Urothelium cell line (cell line): ENCODE data around the gene BCKDHB.
A peak's percentile ranks its signal among the peaks of the same experiment; 100 is the strongest.

Source experiments
- DNase-seq: peaks from one replicate; pipeline ENCODE4 v3.0.0; 2011; ENCODE audit warnings: low spot score, mixed read lengths
- FAIRE-seq: peaks from 2 replicates; lab custom pipeline; 2011; peaks lifted over from hg19 to GRCh38; lab: Jason Lieb, UNC

BCKDHB gene

DNA sequence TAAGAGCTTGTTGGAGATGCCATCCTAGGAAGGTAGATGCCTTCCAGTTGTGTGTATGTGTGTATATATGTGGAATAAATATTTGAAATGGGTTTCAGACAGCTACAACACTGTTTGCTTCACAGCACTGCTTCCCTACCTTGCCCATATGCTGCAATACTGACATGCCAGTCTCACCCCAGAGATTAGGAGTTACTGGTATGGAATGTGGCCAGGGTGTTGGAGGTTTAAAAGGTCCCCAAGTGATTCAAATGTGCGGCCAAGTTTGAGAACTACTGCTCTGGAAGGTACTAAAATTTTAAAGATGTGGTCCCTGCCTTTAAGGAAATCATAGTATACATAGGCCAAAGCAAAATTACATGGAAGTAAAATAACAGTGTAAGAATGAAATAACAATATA, 39.5 kb downstream of the BCKDHB start:
- FAIRE-seq (no peak), DNase-seq (no peak)

DNA sequence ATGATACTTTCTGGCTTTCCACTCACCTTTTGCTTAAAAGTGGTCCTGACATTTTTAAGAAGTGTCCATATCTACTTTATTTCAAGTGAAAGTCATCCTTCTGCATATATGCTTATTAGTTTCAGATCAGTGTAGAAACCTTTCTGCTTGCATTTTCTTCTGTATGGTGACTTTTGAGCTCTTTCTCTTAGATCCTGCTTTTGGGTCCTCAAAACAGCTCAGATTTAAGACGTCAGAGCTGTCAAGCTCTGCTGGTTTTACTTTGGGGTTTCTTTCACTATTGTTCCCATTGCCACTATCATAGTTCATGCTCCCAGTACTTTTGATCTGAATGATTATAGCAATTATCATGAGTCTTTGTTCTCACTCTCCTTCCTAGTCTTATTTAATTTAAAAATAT, 41.7 kb downstream of the BCKDHB start:
- FAIRE-seq = no peak
- DNase-seq = no peak

DNA sequence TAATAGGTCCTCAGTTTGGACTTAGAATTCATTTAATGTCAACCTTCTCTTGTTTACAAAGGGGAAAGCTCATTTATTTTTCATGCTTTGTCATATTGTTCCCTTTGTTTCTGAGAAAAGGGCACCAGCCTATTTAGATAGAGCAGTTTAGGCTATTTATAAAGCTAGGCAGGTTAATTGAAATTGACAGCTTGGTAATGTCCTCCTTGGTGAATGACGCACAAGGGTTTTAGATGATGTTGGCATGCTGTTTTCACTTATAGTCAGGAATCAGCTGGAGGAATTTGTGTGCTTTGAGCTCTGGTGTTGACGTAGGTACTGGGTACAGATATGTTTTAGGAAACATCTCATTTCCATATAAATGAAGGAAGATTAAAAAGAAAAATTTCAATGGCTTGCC, 45.2 kb downstream of the BCKDHB start:
- DNase-seq (no peak), FAIRE-seq (no peak)

DNA sequence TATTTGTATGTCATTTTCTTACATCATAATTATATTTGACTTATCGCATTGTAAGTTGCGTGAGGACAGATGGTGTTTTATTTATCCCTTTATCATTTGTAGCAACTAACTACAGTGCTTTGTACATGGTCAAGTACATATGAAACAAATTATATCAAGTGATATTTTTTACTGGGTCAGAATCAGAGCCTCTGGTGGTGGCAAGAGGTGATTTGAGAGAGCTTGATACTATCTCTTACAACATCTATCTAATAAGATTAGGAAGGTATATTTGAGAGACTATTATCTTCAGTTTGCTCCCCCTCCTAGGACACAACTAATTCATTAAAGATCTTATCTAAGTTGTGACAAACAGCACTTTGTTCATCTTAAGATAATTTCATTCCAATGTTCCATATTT, 47.7 kb downstream of the BCKDHB start:
- no peak for FAIRE-seq
- DNase-seq = no peak

DNA sequence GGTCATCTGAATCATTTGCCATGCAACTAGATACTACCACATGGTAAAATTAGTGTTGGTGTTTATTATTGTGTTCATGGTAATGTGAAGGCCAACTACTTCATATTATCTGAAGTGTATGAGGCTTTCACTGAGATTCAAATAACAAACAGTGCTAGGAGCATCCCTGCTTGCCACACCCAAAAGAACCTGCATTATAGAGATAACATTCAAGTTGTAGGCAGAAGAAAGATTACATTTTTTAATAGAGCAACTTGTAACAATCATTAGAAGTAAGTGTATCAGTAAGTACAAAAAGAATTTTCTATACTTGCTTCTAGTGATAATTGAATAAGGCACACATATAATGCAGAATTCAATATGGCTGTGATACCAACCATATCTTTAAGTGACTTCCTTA, 49.8 kb downstream of the BCKDHB start:
- DNase-seq = no peak
- no peak for FAIRE-seq

DNA sequence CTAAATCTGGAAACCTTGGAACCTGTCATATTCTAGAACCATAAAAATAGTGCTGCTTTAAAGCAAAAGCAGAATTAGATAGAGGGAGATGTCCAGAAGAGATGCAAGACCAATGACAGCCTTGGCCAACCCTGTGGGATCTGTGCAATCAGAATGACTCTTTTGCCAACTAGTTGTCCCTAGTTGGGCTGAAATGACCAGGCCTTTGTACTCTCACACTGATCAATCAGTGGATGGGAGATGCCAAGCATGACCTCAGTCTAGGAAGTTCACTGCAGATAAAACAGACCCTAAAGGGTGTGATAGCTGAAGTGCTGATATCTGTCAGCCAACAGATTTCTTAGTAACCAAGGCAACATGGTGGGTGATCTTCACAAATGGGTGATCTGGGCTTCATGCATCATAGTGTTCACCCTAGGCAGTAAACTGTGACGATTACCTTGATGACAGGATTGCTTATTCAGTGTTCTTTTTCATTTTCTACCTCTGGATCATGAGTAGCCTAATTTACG, 52.1 kb downstream of the BCKDHB start:
- DNase-seq (no peak), FAIRE-seq (no peak)

DNA sequence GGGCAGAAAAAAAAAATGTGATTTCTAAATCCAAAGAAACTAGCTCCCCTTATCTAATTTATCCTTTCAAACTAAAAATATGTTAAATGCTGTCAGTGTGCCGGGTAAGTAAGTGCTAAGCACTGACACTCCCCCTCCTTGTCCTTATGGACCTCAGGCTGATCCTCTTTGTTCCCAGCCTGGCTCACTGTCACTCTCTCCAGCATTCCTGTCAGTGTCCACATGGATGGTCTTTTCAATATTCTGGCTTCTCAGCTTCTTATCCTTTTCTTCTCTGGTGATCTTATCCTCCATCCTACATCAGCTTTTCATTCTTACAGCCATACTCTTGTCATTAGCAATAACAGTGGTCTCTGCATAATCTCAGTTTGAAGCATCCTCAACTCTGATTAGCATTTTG, 55.0 kb downstream of the BCKDHB start:
- FAIRE-seq = no peak

DNA sequence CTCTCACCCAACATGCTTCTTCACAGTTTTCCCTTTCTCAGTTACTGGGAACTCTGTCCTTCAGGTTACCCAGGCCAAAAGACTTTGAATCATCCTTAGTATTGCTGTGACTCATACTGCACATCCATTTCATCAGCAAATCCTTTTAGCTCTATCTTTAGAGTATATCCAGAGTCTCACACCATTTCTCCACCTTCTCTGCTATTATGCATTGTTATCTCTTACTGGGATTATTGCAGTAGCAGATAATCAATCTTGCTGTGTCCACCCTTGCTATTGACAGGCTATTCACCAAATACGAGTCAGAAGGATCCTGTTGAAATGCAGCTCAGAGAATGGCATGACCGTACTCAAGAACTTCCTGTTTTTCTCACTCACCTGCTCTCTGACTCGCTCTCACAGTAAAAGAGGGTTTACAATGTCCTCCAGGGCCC, 57.3 kb downstream of the BCKDHB start:
- FAIRE-seq (no peak), DNase-seq (peak; percentile 25)

More for the DNA sequence above, 55.0 kb downstream of the BCKDHB start:
- no peak for DNase-seq

DNA sequence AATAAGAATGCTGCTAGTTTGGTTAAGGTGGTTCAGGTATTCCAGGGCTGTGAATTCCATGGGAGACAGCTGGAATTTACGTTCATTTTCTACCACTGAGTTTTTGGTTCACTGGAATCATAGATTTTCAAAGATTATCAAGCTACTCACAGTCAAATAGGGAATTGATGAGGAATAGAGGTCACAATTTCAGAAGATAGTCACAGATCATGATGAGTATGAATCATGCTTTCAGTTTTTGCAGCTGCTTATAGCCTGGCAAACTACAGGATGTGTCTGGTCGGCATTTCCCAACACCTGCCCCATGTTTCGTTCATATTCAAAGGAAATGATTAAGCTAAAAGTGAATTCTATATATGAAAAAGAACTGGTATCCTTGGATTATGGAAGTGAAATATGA, 58.7 kb downstream of the BCKDHB start:
- FAIRE-seq = no peak

DNA sequence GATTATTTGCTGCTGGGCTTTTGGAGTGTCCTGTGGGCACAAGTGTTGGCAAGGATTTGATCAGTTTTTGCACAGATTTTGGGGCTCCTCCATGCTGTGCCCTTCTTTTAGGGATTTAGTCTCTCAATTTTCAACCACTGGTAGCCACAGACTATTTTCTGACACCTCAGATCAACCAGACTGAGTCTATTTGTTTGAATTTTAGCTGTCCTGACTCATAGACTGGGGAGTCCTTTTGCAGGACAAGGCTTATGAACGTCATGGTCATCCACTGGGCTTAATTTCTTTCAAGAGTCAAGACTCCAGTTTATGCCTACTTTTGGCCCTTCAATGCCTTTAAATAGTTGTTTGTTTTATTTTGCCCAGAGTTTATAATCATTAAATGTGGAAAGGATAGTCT, 59.3 kb downstream of the BCKDHB start:
- FAIRE-seq = no peak
- no peak for DNase-seq

More for the DNA sequence above, 58.7 kb downstream of the BCKDHB start:
- DNase-seq = no peak

DNA sequence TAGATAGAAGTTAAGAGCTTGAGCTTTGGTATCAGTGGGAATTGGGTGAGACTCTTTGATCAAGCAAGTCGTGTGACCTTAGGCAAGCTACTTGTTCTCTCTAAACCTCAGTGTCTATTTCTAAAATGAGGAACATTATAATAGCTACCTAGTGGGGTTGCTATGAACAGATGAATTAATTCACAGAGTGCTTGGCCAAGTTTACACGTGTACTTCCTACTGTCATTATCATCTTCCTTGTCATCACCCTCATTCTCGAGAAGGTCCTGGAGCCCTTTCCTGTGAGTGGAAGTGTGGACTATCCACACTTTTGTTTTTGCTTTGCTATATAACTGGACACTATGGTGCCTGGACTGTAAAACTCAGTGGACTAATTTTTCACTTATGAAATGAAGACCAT, 64.0 kb downstream of the BCKDHB start:
- FAIRE-seq (no peak), DNase-seq (no peak)

DNA sequence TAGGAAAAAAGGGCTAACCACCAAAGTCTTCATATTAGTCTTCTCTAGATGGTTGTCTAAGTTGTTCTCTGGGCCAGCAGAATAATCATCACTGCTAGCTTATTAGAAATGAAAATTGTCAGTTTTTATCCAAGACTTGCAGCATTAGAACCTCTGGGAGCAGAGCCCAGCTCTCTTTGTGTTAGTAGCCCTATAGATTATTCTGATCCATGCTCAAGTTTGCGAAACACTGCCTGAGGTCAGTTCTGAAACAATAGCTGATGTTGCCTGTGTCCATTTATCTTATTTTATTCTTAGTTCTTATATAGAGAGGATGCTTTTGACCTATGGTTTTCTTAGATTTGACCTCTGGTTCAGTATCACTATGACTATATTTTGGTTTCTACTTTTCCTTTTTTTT, 66.9 kb downstream of the BCKDHB start:
- DNase-seq (no peak), FAIRE-seq (no peak)

DNA sequence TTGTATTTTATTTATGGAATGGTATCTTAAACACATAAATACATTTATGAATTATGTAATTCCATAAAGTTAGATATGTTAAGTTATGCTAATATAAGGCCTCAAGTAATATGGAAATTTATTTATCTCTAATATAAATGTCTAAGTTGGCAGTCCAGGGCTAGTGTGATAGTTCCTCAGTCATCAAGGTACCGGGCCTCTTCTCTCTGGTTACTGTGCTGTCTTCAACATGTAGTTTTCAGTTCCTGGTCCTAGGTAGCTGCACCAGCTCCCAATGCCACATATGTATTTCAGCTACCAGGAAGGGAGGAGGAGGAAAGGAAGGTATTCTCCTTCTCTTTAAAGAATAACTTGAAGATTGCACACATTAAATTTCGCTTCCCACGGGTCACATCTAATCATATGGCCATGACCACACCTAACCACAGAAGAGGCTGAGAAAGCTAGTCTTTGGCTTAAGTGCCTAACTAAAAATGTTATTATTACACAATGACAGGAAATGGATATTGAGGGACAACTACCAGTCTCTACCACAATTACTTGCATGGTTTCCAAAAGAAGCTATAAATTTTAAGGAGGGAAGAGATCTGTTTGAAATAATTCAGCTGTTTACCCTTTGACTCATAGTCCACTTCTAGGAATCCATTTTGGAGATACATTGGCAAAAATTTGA, 68.6 kb downstream of the BCKDHB start:
- no peak for DNase-seq
- no peak for FAIRE-seq

DNA sequence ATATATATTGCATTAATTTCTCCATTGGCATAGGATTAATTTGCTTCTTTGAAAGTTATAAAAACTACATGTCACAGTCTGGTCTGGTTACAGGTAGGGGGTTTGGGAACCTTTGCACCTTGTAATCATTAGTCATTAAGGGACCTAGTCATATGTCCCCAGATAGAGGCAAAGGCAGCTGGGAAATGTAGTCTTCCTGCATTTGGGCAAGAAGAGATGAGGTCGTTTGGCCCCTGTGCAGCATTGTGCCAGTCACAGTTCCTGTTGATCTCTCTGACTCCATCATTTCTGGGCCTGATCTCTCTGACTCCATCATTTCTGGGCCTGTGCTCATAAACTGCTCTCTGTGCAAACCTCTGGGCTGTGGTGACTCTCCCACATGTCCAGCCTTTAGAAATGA, 73.2 kb downstream of the BCKDHB start:
- FAIRE-seq (no peak), DNase-seq (no peak)

DNA sequence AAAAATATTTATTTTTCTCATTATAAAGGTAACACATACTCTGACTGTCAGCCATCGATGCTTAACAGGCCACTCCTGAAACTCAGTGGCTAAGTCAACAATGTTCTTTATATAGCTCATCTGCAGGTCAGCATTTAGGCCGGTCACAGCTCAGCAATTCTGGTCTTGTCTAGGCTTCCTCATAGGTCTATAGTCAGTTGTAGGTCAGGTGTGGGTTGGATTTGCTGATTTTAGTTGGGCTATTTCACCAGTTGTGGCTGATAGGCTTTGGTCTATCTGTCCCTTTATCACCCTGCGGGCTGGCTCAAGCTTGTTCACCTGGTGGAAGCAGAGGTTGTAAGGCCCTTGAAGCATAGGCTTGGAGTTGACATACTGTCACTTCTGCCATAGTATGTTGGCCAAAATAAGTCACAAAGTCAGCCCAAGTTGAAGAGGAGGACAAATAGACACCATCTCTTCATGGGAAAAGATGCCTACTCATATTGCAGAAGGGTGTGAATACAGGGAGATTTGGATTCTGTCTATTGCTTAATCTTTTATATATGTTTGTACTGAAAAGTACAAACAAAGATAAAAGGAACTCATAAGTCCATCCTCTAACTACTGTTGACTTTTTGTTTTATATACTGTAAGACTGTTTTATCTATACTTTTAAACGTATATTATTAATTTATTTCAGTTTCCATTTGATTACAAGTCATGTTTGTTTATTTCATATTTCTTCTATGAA, 75.0 kb downstream of the BCKDHB start:
- DNase-seq = no peak
- no peak for FAIRE-seq

DNA sequence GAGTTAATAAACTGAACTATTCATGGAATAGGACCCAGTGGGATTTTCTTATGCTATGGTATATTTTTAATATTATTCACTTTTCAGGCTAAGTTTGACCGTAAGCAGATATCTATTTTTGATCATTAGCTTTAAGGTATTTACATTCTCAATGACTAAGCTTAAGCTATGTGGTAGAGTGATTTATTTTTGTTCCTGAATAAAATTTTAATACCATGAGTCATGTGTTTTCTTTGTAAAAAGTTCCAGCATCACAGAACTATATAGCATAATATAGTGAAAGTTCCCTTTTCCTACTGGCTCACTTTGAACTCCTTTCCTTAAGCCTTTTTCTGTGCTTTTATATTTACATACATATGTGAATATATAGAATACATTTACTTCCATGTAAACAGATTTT, 75.8 kb downstream of the BCKDHB start:
- no peak for FAIRE-seq
- no peak for DNase-seq

DNA sequence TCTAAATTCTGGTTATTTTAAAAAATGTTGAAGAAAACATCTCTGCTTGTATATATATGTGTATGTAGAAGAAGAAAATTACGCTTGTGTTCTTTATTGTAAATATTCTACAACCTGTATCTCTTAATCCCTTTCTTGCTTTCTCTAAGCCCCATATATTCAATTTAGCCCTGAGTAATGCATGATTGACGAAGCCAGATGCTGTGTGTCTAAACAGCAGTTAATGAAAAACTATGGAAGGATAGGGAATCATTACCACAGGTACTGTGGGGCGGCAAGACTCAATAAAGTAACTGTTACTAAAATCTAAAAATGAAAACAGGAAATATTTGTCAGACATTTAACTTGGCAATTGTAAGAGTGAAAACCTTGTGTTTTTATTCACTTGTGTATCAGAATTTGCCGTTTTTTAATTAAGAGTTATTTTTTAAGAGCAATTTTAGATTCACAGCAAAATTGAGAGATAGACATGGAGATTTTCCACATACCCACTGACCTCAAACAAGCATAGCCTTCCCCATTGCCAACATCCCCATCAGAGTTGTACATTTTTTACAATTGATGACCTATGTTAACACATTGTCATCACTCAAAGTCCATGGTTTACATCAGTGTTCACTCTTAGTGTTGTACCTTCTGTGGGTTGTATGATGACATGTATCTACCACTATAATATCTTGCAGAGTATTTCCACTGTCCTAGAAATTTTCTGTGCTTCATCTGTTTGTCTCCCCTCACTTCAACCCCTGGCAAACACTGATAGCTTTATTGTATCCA, 76.7 kb downstream of the BCKDHB start:
- DNase-seq = no peak
- no peak for FAIRE-seq

DNA sequence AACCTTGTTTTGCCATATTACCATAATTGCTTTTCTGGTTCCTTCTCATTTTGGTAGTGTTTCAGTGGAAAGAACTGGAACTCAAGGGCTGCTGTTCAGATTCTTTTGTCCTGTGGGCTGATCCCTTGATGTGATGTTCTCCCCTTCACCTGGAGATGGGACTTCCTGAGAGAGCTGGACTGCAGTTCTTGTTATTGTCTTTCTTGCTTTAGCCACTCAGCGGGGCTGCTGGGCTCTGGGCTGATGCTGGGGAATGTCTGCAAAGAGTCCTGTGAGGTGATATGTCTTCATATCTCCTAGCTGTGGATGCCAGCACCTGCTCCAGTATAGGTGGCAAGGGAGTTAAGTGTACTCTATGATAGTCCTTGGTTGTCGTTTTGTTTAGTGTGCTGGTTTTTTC, 79.0 kb downstream of the BCKDHB start:
- DNase-seq = no peak
- no peak for FAIRE-seq

DNA sequence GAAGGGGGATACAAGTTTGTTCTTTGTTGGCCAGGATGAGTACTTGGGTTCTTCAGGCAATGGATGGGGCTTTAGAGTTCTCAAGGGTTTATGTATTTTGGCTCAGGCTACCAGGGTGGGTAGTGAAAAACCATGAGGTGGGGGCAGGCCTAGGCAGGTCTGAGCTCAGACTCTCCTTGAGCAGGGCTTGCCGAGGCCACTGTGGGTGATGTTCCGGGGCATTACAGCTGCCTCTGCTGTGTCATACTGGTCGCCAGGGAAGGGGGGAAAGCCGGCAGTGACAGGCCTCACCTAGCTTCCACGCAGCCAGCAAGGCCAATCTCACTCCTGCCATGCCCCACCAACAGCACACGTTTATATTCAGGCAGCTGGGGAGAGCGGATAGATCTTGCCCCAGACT, 79.6 kb downstream of the BCKDHB start:
- no peak for FAIRE-seq

DNA sequence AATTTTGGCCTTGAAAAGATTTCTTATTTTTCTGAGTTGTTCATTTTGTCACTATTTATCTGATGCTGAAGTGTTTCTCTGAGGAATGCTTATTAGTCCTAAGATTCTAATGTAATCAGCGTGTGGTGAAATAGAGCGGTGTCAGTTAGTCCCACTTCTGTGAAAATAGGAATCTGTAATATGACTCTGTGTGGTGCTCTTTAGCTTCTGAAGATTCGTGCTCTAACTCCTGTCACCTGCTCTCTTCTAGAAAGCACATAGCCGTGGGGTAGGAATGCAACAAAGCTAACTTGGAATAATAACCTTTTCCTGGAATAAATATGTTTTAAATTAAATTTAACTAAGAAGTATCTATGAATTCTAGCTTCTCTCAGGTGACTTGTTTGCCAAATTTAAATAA, 90.4 kb downstream of the BCKDHB start:
- no peak for FAIRE-seq
- DNase-seq = no peak

More for the DNA sequence above, 79.6 kb downstream of the BCKDHB start:
- no peak for DNase-seq

DNA sequence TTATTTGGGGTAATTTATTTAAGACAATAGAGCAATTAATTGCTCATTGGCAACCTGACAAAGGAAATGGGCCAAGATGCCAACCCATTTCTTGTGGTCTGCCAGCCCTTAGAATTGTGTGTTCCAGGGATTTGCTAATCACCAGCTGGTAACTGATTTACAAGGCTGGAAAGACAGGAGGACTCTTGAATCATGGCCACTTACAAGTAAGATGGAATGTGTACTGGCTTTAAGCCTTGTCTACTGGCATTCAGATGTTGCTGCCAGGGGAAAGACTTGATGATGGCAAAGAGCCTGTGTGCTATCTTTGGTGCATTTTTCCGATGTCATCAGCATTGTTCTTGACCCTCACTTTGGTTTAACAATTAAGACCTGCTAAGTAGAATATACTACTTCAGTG, 91.0 kb downstream of the BCKDHB start:
- no peak for FAIRE-seq
- no peak for DNase-seq

DNA sequence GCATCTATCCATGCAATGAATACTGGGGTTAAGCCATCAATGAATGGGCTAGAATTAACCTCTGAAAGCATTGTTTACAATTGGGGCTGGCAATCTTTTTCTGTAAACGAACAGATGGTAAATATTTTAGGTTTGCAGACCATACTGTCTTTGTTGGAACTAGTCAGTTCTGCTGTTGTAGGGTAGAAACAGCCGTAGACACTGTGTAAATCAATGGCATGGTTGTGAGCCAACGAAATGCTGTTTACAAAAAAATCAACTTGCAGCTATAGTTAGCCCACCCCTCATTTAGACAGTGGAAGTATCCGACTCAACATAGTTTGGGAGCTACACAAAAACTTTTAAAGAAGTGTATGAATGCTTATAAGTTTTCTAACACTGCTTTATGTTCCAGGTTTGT, 91.5 kb downstream of the BCKDHB start:
- FAIRE-seq (no peak), DNase-seq (no peak)
